Tibial artery (tissue), 4 donors: ENCODE data around the gene NRDC.

ENCODE experiments used
- DNase-seq, 2 donors: peaks; one replicate each; pipeline ENCODE4 v3.0.0-alpha.2; 2019
- H3K27ac ChIP-seq, 2 donors: fragments of 200-600 bp; sonication (generic) in 1 of 2; 1 replicate in 1 of 2; 2 replicates in 1 of 2; pipeline ENCODE4 v1.5.1; 2018 to 2019; ENCODE audit warnings: mild to moderate bottlenecking in 1 of 2
- H3K27me3 ChIP-seq, 2 donors: fragments of 200-600 bp; sonication (generic) in 1 of 2; one replicate each; pipeline versions ENCODE4 v1.5.1 to v1.6.0; 2016 to 2019
- H3K36me3 ChIP-seq, 3 donors: fragments of 200-600 bp; sonication (generic) in 2 of 3; one replicate each; pipeline ENCODE4 v1.5.1; 2016 to 2019; ENCODE audit warnings: mild to moderate bottlenecking in 2 of 3
- H3K4me1 ChIP-seq, 4 donors: fragments of 200-600 bp; sonication (generic) in 2 of 4; 1 replicate in 3 of 4; 2 replicates in 1 of 4; pipeline ENCODE4 v1.5.1; 2016 to 2019
- H3K4me3 ChIP-seq, 2 donors: fragments of 200-600 bp; sonication (generic) in 1 of 2; 1 replicate in 1 of 2; 2 replicates in 1 of 2; pipeline ENCODE4 v1.5.1; 2018 to 2019; ENCODE audit warnings: mild to moderate bottlenecking in 2 of 2
- H3K9me3 ChIP-seq, 3 donors: fragments of 200-600 bp; sonication (generic) in 1 of 3; one replicate each; pipeline ENCODE4 v1.5.1; 2016 to 2019
- intact Hi-C: fragments of 100-400 bp; cut with DNase I; formaldehyde crosslinking; loops from one replicate; pipeline ENCODE4 v1.15.0; 2023; ENCODE audit warnings: low total_unique reads
- TF ChIP-seq, protein P1 (sequence below), 2 experiments: fragments of 200-600 bp in 1 of 2; fragments of 450-650 bp in 1 of 2; IDR thresholded peaks; one replicate each; pipeline ENCODE4 v1.5.1; 2017 to 2019; ENCODE audit warnings: antibody characterized with exemption in 2 of 2, mild to moderate bottlenecking in 1 of 2, moderate library complexity in 1 of 2

NRDC gene

DNA sequence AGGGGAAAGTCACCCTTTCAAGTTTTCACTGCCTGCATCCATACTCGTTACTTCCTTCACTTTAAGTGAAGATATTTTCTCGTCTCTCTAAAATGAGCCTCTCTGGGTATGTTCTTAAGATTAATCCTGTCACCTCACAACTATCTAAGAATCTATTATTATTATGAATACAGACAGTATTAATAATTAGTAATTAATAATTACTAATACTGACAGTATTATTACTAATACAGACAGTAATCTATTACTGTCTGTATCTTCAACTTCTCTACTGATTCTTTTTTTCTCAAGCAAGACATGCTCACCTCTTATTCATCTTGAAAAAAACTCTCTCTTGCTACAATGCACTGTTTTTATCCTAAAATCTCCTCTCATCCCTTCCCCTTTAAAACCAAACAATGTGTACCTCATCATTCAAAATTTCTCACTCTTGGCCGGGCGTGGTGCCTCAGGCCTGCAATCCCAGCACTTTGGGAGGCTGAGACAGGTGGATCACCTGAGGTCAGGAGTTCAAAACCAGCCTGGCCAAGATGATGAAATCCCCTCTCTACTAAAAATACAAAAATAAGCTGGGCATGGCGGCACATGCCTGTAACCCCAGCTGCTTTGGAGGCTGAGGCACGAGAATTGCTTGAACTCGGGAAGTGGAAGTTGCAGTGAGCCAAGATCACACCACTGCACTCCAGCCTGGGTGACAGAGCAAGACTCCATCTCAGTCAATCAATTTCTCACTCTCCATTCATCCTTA, 7.8 kb downstream of the NRDC start:
- DNase-seq: no peak
- H3K36me3 ChIP-seq: peaks cover 0 to 5% (median 0%) of the 10 kb centered on the region in 3 donors
- H3K9me3 ChIP-seq: no peaks in the 10 kb centered on the region
- H3K27ac ChIP-seq: no peak overlapping the region
- no peaks in the 10 kb centered on the region for H3K27me3 ChIP-seq
- TF ChIP-seq, protein P1, sequence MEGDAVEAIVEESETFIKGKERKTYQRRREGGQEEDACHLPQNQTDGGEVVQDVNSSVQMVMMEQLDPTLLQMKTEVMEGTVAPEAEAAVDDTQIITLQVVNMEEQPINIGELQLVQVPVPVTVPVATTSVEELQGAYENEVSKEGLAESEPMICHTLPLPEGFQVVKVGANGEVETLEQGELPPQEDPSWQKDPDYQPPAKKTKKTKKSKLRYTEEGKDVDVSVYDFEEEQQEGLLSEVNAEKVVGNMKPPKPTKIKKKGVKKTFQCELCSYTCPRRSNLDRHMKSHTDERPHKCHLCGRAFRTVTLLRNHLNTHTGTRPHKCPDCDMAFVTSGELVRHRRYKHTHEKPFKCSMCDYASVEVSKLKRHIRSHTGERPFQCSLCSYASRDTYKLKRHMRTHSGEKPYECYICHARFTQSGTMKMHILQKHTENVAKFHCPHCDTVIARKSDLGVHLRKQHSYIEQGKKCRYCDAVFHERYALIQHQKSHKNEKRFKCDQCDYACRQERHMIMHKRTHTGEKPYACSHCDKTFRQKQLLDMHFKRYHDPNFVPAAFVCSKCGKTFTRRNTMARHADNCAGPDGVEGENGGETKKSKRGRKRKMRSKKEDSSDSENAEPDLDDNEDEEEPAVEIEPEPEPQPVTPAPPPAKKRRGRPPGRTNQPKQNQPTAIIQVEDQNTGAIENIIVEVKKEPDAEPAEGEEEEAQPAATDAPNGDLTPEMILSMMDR (IDR thresholded peaks at IDR 0.05): no peak
- H3K4me3 ChIP-seq: no peak overlapping the region
- intact Hi-C loops: no loop called here
- H3K4me1 ChIP-seq: peaks cover 0 to 60% (median 20%) of the 10 kb centered on the region in 4 donors

DNA sequence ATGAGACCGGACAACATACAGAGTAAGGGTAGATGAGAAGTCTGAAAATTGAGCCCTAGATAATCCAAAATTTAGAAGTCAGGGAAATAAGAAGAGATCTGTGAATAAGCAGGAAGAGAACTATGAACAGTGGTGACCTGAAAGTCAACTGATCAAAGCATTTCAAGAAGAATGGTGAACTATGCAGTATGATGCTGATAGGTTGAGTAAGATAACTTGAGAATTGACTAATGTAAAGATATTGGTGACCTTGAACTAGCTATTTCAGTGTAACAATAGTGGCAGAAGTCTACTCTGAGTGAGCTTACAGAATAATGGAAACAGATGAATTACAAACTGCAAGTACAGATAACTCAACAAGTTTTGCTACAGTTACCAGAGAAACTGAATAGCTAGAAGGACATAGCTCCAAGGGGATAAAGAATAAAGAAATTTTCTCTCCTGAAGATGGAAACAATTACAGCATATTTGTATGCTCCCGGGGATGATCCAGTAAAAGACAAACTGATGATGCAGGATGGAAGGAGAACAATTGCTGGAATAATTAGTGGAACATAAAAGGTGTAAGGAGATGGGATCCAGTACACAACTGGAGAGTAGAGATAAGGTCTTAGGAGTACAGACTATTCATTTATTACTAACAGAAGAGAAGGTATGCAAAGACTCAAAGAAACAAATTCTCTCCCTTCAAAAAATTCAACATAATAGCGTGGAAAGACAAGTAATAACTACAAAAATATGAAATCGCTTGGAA, 10.9 kb downstream of the NRDC start:
- Histone ChIP-seq H3K4me1 (peaks cover 0 to 36% (median 7%) of the 10 kb centered on the region in 4 donors), H3K27me3 (no peaks in the 10 kb centered on the region)
- intact Hi-C loops: no loop called here

DNA sequence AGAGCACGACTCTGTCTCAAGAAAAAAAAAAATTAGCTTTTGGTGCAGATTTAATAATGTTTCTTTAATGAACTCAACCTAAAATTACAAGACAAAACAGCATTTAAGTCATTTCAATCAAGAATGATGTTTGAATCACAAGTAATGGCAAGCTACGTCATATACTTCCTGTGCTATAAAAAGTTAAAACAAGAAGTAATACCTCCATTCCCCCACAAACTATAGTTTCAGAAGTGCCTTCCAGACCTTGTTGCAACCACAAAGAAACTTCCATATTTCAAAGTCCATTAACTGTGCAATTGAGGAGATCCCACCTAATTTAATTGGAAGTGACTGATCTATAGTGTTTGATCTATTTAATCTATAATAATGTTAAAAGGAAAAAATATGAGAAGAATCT, 15.1 kb downstream of the NRDC start:
- TF ChIP-seq, protein P1 (IDR thresholded peaks at IDR 0.05): no peak
- intact Hi-C loops: no loop called here
- no peak overlapping the region for H3K27ac ChIP-seq

More for the DNA sequence above, 10.9 kb downstream of the NRDC start:
- DNase-seq: no peak
- H3K4me3 ChIP-seq: no peak overlapping the region
- no peaks in the 10 kb centered on the region for H3K9me3 ChIP-seq
- no peak overlapping the region for H3K27ac ChIP-seq
- TF ChIP-seq, protein P1 (IDR thresholded peaks at IDR 0.05): no peak
- H3K36me3 ChIP-seq: peaks cover 0 to 5% (median 0%) of the 10 kb centered on the region in 3 donors

DNA sequence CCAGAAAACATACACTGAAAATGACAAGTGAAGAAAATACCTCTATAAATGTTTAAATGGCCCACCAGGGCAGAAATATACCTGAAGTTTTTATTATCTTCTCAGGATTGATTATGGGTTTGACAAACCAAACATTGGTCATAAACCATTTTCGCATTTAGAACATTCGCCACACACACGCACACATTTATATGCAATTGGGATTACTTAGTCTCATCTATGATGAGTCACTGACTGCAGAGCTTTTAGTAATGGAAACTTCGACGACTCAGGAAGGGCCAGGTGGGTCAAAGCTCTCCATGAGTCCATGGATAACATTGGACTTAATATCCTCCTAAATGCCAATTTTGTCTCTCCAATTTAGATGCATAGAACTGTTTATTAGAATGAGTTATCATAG, 16.9 kb downstream of the NRDC start:
- peaks cover 0 to 4% (median 0%) of the 10 kb centered on the region in 4 donors for H3K4me1 ChIP-seq
- H3K36me3 ChIP-seq: no peaks in the 10 kb centered on the region
- no peak overlapping the region for H3K4me3 ChIP-seq
- no peak overlapping the region for H3K27ac ChIP-seq
- H3K9me3 ChIP-seq: no peaks in the 10 kb centered on the region
- no peaks in the 10 kb centered on the region for H3K27me3 ChIP-seq
- TF ChIP-seq, protein P1 (IDR thresholded peaks at IDR 0.05): no peak
- no peak for DNase-seq
- intact Hi-C loops: no loop called here

More for the DNA sequence above, 15.1 kb downstream of the NRDC start:
- no peaks in the 10 kb centered on the region for H3K9me3 ChIP-seq
- H3K36me3 ChIP-seq: no peaks in the 10 kb centered on the region
- H3K27me3 ChIP-seq: no peaks in the 10 kb centered on the region
- H3K4me1 ChIP-seq: peaks cover 0 to 18% (median 0%) of the 10 kb centered on the region in 4 donors
- H3K4me3 ChIP-seq: no peak overlapping the region
- DNase-seq: no peak

DNA sequence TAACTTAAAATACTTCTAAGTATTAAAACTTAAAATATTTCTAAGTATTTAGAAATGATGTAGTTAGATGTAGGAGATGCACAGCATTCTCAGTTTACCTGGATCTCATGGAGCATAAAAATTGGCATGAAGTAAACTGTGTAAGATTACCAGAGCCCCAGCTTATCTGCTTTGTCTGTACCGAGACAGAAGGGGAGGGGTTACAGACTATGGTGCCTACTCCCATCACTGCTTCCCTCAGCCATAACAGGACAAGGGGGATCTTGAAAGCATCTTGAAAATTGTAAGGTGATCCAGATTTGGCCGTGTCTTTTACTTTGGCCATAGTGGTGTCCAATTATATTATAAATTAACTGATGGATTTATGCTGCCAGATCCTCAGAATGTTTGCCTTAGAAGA, 18.8 kb downstream of the NRDC start:
- Histone ChIP-seq H3K27ac (no peak overlapping the region), H3K9me3 (no peaks in the 10 kb centered on the region), H3K27me3 (no peaks in the 10 kb centered on the region), H3K4me3 (no peak overlapping the region), H3K36me3 (peaks cover 0 to 9% (median 5%) of the 10 kb centered on the region in 3 donors), H3K4me1 (peaks cover 0 to 4% (median 0%) of the 10 kb centered on the region in 4 donors)
- TF ChIP-seq, protein P1 (IDR thresholded peaks at IDR 0.05): no peak
- intact Hi-C loops: no loop called here
- DNase-seq: no peak
